Hypothalamus (tissue), 51 donors: Measurements from ENCODE around the gene GNPDA1.

ENCODE experiments used
- DNase-seq, 51 donors: peaks; one replicate each; lab custom pipeline; 2025; lab: John Stamatoyannopoulos, UW

Gene GNPDA1

GRCh38 chr5:142024771-142025304 lies 12.0 kb upstream of the GNPDA1 start:
- DNase-seq, result peak; percentile 22 to 92 (median 82)

GRCh38 chr5:142023836-142024235 lies 11.0 kb upstream of the GNPDA1 start:
- no peak for DNase-seq

- DNase-seq, result no peak
Measured at GRCh38 chr5:142020122-142020659, 7.4 kb upstream of the GNPDA1 start.

- no peak for DNase-seq
Measured at GRCh38 chr5:142017832-142018427, 5.1 kb upstream of the GNPDA1 start.

GRCh38 chr5:142016556-142016955 lies 3.7 kb upstream of the GNPDA1 start:
- no peak for DNase-seq

GRCh38 chr5:142015781-142016533 lies 3.1 kb upstream of the GNPDA1 start:
- peak in 1 of 51 donors; percentile 43 for DNase-seq

GRCh38 chr5:142014911-142015584 lies 2.2 kb upstream of the GNPDA1 start:
- peak in 3 of 51 donors; percentile 13 to 41 (median 16) for DNase-seq

GRCh38 chr5:142013734-142014521 lies 1.1 kb upstream of the GNPDA1 start:
- peak in 4 of 51 donors; percentile 11 to 43 (median 25) for DNase-seq

- DNase-seq, result peak in 28 of 51 donors; percentile 9 to 69 (median 34)
Measured at GRCh38 chr5:142012186-142012785, 541 bp downstream of the GNPDA1 start.

- no peak for DNase-seq
Measured at GRCh38 chr5:142011572-142012185, 1.1 kb downstream of the GNPDA1 start.

- DNase-seq, result no peak
Measured at GRCh38 chr5:142009886-142010285, 2.9 kb downstream of the GNPDA1 start.

- no peak for DNase-seq
Measured at GRCh38 chr5:142008813-142009212, 4.0 kb downstream of the GNPDA1 start.

GRCh38 chr5:142007237-142007544 lies 5.6 kb downstream of the GNPDA1 start:
- DNase-seq, result no peak

GRCh38 chr5:142006363-142007236 lies 6.2 kb downstream of the GNPDA1 start:
- no peak for DNase-seq

- DNase-seq, result no peak
Measured at GRCh38 chr5:142003266-142003800, 9.5 kb downstream of the GNPDA1 start.

GRCh38 chr5:142000704-142001484 lies 11.9 kb downstream of the GNPDA1 start:
- DNase-seq, result no peak

GRCh38 chr5:142000173-142000572 lies 12.7 kb downstream of the GNPDA1 start:
- DNase-seq, result no peak
